ENCODE measurements around the gene MSX2.

- TF ChIP-seq CTCF (conservative IDR thresholded peaks at IDR 0.05; ENCODE audit: low read length) (no peak), EZH2phosphoT487 (IDR thresholded peaks at IDR 0.05; ENCODE audit: borderline replicate concordance) (no peak)
Observed at GRCh38 chr5:174752121-174752520, 27.7 kb downstream of the MSX2 start.
